IPS DF 19.7 (cell line): ENCODE data around the gene SLC35F6.
A peak's percentile ranks its signal among the peaks of the same experiment; 100 is the strongest.
"Not testable (repeated sequence)": the region's sequence is repeated elsewhere in the genome, so short reads cannot be mapped to it uniquely, and the experiment has no call there.

Source experiments
- DNase-seq: peaks from one replicate; pipeline ENCODE4 v3.0.0-alpha.2; 2013; ENCODE audit warnings: low read depth, low spot score

SLC35F6 gene

DNA sequence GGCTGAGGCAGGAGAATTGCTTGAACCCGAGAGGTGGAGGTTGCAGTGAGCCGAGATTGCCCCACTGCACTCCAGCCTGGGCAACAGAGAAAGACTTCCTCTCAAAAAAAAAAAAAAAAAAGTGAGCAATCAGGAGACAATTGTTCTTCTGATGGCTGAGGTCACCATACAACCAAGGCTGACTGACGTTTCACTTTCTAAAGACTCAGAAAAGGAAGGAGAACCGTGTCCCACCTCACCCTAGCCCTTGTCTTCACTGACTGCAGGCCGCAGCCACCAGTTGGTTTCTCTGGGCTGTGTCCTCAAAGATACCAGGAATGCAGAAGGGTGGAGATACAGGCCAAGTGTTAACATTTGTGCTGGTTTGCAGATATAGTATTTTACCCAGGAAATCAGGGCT lies 7.7 kb upstream of the SLC35F6 start:
- no peak for DNase-seq

GRCh38 chr2:26757873-26758789 lies 6.0 kb upstream of the SLC35F6 start:
- DNase-seq: peak; percentile 95

- no peak for DNase-seq
Measured at GRCh38 chr2:26758790-26759321, 5.2 kb upstream of the SLC35F6 start.

- no peak for DNase-seq
Measured at GRCh38 chr2:26759845-26760244, 4.2 kb upstream of the SLC35F6 start.

- DNase-seq: not testable (repeated sequence)
Measured at GRCh38 chr2:26760991-26761390, 3.1 kb upstream of the SLC35F6 start.

DNA sequence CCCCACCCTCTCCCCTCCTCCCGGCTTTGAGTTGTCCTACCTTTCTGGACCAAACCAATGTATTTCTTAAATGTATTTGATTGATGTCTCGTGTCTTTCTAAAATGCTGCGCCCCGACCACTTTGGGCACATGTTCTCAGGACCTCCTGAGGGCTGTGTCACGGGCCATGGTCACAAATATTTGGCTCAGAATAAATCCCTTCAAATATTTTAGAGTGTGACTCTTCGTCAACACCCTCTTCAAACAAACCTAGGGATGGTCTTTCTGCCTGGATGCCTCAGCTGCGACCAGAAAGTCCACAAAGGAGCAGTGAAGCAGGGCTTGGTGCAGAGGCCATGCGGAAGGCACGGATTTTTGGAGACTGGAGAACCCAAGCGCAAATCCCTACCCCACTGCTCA lies 1.1 kb upstream of the SLC35F6 start:
- no peak for DNase-seq

GRCh38 chr2:26764906-26765305 lies 822 bp downstream of the SLC35F6 start:
- no peak for DNase-seq

- DNase-seq: no peak
Measured at GRCh38 chr2:26765475-26766200, 1.6 kb downstream of the SLC35F6 start.

GRCh38 chr2:26767129-26767528 lies 3.0 kb downstream of the SLC35F6 start:
- no peak for DNase-seq

DNA sequence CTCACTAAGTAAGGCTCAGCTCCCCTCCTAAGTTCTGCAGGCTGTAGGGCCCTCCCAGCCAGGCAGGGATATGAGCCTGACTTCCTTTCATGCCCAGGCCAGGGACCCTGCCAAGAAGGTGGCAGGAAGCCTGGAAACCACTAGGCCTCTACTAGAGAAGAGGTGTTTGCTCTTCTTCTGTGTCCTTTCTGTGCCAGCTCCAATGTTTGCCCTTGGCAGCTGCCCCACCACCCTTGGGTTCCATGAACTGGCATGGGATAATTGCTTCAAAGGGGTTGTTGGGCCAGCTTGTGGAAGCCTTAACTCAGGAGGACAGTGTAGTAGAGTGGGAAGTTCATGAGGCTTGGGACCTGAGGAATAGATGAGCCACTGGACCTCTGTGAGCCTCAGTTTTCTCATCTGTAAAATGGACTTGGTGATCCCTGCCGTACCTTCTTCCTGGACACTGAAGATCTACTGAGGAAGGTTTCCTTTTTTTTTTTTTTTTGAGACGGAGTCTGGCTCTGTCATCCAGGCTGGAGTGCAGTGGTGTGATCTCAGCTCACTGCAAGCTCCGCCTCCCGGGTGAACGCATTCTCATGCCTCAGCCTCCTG lies 3.9 kb downstream of the SLC35F6 start:
- DNase-seq: no peak

DNA sequence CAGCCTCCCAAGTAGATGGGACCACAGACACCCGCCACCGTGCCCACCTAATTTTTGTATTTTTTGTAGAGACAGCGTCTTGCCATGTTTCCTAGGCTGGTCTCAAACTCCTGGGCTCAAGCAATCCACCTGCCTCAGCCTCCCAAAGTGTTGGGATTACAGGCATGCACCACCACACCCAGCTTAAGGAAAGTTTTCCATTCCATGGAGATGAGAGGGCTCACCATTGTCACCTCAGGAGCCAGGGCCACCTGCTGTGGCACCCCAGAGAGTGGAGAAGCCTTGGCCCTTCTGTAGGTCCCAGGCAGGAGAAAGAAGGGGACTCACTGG lies 4.6 kb downstream of the SLC35F6 start:
- no peak for DNase-seq

- DNase-seq: no peak
Measured at GRCh38 chr2:26769089-26769761, 5.1 kb downstream of the SLC35F6 start.

DNA sequence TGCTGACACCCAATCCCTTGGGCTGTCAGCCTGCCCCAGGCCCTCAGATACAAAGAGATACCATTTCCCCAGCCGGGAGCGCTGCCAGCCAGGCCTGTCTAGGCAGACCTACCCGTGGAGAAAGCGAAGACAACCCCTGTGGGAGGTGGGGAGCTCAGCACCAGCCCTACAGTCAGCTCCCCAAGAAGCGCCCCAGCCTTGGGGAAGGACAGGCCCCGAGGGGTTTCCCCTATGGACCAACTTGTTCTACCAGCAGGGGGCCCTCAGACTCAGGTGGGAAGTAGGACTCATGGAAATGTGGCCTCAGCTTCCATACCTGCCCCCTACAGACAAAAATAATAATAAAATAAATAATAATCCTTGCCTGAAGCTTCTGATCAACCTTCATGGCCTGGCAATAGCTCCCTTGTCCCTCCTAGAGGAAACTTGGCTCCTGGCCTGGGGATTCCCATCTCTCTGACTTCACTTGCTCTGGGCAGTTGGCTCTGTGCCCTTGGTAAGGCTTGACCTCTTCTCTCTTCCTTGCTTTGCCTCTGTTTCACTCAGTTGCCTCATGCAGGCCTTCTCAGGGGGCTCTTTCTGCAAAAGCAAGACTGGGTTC lies 7.0 kb downstream of the SLC35F6 start:
- no peak for DNase-seq

GRCh38 chr2:26772064-26773001 lies 8.2 kb downstream of the SLC35F6 start:
- DNase-seq: no peak

- DNase-seq: no peak
Measured at GRCh38 chr2:26776195-26776800, 12.2 kb downstream of the SLC35F6 start.

DNA sequence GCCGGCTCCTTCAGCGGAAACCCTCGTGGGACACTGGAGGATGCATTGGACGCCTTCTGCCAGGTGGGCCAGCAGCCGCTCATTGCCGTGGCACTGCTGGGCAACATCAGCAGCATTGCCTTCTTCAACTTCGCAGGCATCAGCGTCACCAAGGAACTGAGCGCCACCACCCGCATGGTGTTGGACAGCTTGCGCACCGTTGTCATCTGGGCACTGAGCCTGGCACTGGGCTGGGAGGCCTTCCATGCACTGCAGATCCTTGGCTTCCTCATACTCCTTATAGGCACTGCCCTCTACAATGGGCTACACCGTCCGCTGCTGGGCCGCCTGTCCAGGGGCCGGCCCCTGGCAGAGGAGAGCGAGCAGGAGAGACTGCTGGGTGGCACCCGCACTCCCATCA lies 14.0 kb downstream of the SLC35F6 start:
- no peak for DNase-seq

DNA sequence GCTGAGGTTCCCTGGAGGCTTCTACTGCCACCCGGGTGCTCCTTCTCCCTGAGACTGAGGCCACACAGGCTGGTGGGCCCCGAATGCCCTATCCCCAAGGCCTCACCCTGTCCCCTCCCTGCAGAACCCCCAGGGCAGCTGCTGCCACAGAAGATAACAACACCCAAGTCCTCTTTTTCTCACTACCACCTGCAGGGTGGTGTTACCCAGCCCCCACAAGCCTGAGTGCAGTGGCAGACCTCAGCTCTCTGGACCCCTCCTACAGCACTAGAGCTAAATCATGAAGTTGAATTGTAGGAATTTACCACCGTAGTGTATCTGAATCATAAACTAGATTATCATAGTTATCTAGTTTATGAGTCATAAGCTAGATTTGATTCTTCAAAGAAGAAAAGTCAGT lies 14.4 kb downstream of the SLC35F6 start:
- no peak for DNase-seq

- DNase-seq: no peak
Measured at GRCh38 chr2:26780203-26780760, 16.2 kb downstream of the SLC35F6 start.

- no peak for DNase-seq
Measured at GRCh38 chr2:26782876-26783704, 19.0 kb downstream of the SLC35F6 start.
